ENCODE results near the gene UQCRQ. TPM values are rescaled to one million over a fixed set of nuclear protein-coding genes. Genes with fewer than 3 reads are reported as not detected.

The UQCRQ gene
- total RNA-seq, 1 experiment from 2014 or later, result 306 TPM

DNA sequence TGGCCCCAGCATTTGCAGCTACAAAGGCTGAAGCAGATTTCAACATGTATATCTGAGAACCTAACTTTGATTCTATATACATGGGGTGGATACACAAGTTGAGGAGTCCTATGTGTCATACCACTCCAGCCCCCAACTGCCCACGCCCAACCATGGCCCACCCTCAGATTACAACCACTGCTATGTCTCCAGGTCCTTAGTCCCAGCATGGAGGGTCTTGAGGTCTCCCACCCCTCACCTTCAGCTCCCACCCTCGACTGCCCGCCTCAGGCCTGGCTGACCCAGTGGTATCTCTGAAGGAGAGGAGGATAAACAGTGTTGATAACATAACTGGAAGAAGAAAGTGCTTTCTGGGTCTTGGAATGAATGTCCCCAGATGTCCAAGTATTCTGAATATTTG is 45.1 kb upstream of the UQCRQ start:
- H3K9me3 Mint-ChIP-seq, result no peaks in the 10 kb centered on the region
- H2BK20ac ChIP-seq (ENCODE audit: low read depth, low read length, poor library complexity, severe bottlenecking), result no peak overlapping the region
- no peak overlapping the region for H3K4ac ChIP-seq (ENCODE audit: low read depth, low read length)
- H3K9me3 ChIP-seq (ENCODE audit: control insufficient read depth, low read depth, low read length), result no peaks in the 10 kb centered on the region
- no peak overlapping the region for H3K27ac ChIP-seq (ENCODE audit: insufficient read length, low read depth, low read length)
- no peaks in the 10 kb centered on the region for H3K79me1 ChIP-seq (ENCODE audit: insufficient read depth, low read depth, low read length, poor library complexity, severe bottlenecking)
- no peak overlapping the region for H2BK5ac ChIP-seq (ENCODE audit: insufficient read length, low read length)
- no peak overlapping the region for H3K56ac ChIP-seq (ENCODE audit: insufficient read length, low read depth, low read length)
- H3K27me3 ChIP-seq (ENCODE audit: insufficient read depth, low read length), result peaks cover 9% of the 10 kb centered on the region; the same call in 1 of the 2 replicates
- no peak overlapping the region for H3K23ac ChIP-seq (ENCODE audit: insufficient read length, low read depth, low read length)
- H2AFZ ChIP-seq (ENCODE audit: low read length), result no peak overlapping the region
- no peak overlapping the region for H3K9ac ChIP-seq (ENCODE audit: extremely low read depth, insufficient read length, low read length)
- DNase-seq, result no peak
- H2AK5ac ChIP-seq (ENCODE audit: insufficient read length, low read length), result no peak overlapping the region
- H3K4me1 Mint-ChIP-seq, result peaks cover 12 to 23% of the 10 kb centered on the region in 2 experiments
- no peak overlapping the region for H2BK12ac ChIP-seq (ENCODE audit: insufficient read length, low read depth, low read length)
- no peak overlapping the region for H4K5ac ChIP-seq (ENCODE audit: insufficient read length, low read depth, low read length)
- no peak overlapping the region for H3K4me2 ChIP-seq (ENCODE audit: insufficient read depth, insufficient read length, low read length)
- TF ChIP-seq, protein P1, sequence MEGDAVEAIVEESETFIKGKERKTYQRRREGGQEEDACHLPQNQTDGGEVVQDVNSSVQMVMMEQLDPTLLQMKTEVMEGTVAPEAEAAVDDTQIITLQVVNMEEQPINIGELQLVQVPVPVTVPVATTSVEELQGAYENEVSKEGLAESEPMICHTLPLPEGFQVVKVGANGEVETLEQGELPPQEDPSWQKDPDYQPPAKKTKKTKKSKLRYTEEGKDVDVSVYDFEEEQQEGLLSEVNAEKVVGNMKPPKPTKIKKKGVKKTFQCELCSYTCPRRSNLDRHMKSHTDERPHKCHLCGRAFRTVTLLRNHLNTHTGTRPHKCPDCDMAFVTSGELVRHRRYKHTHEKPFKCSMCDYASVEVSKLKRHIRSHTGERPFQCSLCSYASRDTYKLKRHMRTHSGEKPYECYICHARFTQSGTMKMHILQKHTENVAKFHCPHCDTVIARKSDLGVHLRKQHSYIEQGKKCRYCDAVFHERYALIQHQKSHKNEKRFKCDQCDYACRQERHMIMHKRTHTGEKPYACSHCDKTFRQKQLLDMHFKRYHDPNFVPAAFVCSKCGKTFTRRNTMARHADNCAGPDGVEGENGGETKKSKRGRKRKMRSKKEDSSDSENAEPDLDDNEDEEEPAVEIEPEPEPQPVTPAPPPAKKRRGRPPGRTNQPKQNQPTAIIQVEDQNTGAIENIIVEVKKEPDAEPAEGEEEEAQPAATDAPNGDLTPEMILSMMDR (conservative IDR thresholded peaks at IDR 0.05), result no peak
- no peak overlapping the region for H3K14ac ChIP-seq (ENCODE audit: insufficient read depth, low read length)
- H3K27ac Mint-ChIP-seq, result no peak overlapping the region
- H3T11ph ChIP-seq (ENCODE audit: low read length), result no peak overlapping the region
- no CpG with 5 or more reads among the region's 3 CpGs for WGBS (ENCODE audit: extremely low coverage, insufficient read length, low lambda C conversion rate)
- H3K4me1 ChIP-seq (ENCODE audit: insufficient read depth, low read length), result peaks cover 3% of the 10 kb centered on the region
- peaks cover 3 to 6% (median 4%) of the 10 kb centered on the region in 3 experiments; a peak in 6 of 7 replicates for H3K36me3 Mint-ChIP-seq (ENCODE audit: insufficient read depth in 1 of 3, low read depth in 3 of 3)
- no peak overlapping the region for H2BK120ac ChIP-seq (ENCODE audit: low read depth, low read length, poor library complexity, severe bottlenecking)
- no peaks in the 10 kb centered on the region for H4K20me1 ChIP-seq (ENCODE audit: control insufficient read depth, insufficient read depth, insufficient read length)
- peaks cover 65% of the 10 kb centered on the region for H3K27me3 Mint-ChIP-seq (ENCODE audit: low read depth)
- H3K18ac ChIP-seq (ENCODE audit: insufficient read length, low read depth, low read length), result no peak overlapping the region
- no peak overlapping the region for H3K4me3 Mint-ChIP-seq
- no peak overlapping the region for H4K91ac ChIP-seq (ENCODE audit: insufficient read length, low read depth, low read length)
- H4K8ac ChIP-seq (replicated peaks; ENCODE audit: insufficient read length, low read depth, low read length), result no peak overlapping the region
- no peak overlapping the region for H2BK15ac ChIP-seq (ENCODE audit: low read depth, low read length)
- peaks cover 14% of the 10 kb centered on the region for H3K23me2 ChIP-seq (ENCODE audit: insufficient read length, low read depth, low read length, poor library complexity, severe bottlenecking)
- no peaks in the 10 kb centered on the region for H3K79me2 ChIP-seq (ENCODE audit: insufficient read depth, low read length)

All from H9 (cell line).